Dendritic cell treated with granulocyte-macrophage colony-stimulating factor and Interleukin-4, amounts not matched to agents 40 ng/mL and 50 ng/mL, for 4 days (primary cell): ENCODE results near the gene KCNJ3.

Experiments used
- H3K27ac Mint-ChIP-seq: one replicate; pipeline ENCODE4 v1.8.0; 2022; ENCODE audit warnings: mild to moderate bottlenecking, mixed read lengths
- H3K27me3 Mint-ChIP-seq: one replicate; pipeline ENCODE4 v1.8.0; 2022; ENCODE audit warnings: mild to moderate bottlenecking, mixed read lengths
- H3K36me3 Mint-ChIP-seq: one replicate; pipeline ENCODE4 v1.8.0; 2022; ENCODE audit warnings: low read depth, mixed read lengths
- H3K4me1 Mint-ChIP-seq: one replicate; pipeline ENCODE4 v1.8.0; 2022; ENCODE audit warnings: low read depth, mixed read lengths
- H3K4me3 Mint-ChIP-seq: one replicate; pipeline ENCODE4 v1.8.0; 2022; ENCODE audit warnings: mild to moderate bottlenecking, moderate library complexity, mixed read lengths
- H3K9me3 Mint-ChIP-seq: one replicate; pipeline ENCODE4 v1.8.0; 2022; ENCODE audit warnings: mixed read lengths
- intact Hi-C: fragments of 100-400 bp; cut with micrococcal nuclease; formaldehyde crosslinking; loops from one replicate; pipeline ENCODE4 v1.15.0; 2022

Gene KCNJ3, protein sequence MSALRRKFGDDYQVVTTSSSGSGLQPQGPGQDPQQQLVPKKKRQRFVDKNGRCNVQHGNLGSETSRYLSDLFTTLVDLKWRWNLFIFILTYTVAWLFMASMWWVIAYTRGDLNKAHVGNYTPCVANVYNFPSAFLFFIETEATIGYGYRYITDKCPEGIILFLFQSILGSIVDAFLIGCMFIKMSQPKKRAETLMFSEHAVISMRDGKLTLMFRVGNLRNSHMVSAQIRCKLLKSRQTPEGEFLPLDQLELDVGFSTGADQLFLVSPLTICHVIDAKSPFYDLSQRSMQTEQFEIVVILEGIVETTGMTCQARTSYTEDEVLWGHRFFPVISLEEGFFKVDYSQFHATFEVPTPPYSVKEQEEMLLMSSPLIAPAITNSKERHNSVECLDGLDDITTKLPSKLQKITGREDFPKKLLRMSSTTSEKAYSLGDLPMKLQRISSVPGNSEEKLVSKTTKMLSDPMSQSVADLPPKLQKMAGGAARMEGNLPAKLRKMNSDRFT

DNA sequence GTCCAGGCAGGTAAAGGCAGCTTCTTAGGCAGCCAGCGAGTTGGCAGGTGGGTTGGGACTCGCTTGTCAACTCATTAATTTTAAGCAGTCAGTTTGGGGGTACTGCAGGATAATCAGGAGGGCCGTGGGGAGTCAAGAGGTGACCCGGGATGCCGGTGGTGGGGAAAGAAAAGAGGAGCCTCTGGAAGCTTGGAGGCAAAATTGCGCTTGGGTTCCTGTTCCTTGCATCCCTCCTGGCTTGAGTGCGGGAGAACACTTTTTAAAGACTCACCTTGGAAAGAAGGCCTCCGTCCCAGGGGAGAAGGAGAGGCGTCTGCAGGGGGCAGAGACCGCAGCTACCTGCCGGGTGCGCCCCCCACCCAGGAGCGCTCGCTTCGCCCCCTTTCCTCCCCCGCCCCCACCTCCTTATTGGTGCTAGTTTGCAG is at the start of gene KCNJ3:
TSS of gene KCNJ3 (plus strand) at position 400 of the 425 bp plus-strand sequence. CDS start 81 bp downstream, outside the sequence.
- intact Hi-C loops: no loop called here
- H3K9me3 Mint-ChIP-seq: no peaks in the 10 kb centered on the region
- no peak within 1 kb of the TSS for H3K4me3 Mint-ChIP-seq
- no peaks in the 10 kb centered on the region for H3K36me3 Mint-ChIP-seq
- peaks cover 6% of the 10 kb centered on the region for H3K4me1 Mint-ChIP-seq
- peaks cover 39% of the 10 kb centered on the region for H3K27me3 Mint-ChIP-seq
- H3K27ac Mint-ChIP-seq: no peak within 1 kb of the TSS

- no peak overlapping the region for H3K27ac Mint-ChIP-seq
- H3K27me3 Mint-ChIP-seq: no peaks in the 10 kb centered on the region
- intact Hi-C loops: no loop called here
- no peaks in the 10 kb centered on the region for H3K4me1 Mint-ChIP-seq
- H3K9me3 Mint-ChIP-seq: peaks cover 9% of the 10 kb centered on the region
- no peaks in the 10 kb centered on the region for H3K36me3 Mint-ChIP-seq
- no peak overlapping the region for H3K4me3 Mint-ChIP-seq
Measured at GRCh38 chr2:154655499-154655898, 43.0 kb upstream of the KCNJ3 start.

GRCh38 chr2:154658854-154659253 is 39.6 kb upstream of the KCNJ3 start:
- Mint-ChIP-seq H3K27me3 (no peaks in the 10 kb centered on the region), H3K4me1 (no peaks in the 10 kb centered on the region), H3K27ac (no peak overlapping the region), H3K4me3 (no peak overlapping the region), H3K9me3 (peaks cover 15% of the 10 kb centered on the region), H3K36me3 (no peaks in the 10 kb centered on the region)
- intact Hi-C loops: no loop called here

DNA sequence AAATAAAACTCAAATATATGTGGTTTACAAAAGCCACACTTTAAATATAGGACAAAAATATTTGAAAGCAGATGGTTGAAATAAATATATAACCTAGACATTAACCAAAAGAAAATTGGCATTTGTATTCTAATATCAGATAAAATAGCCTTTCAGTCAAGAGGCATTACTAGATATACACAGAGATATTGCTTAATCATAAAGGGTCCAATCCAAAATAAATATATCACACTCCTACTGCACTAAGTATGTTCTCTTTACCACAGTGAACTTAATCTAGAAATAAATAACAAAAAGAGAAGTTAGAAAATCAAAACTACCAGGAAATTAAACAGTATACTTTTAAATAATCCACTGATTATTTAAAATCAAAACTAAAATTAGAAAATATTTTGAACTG is 34.2 kb upstream of the KCNJ3 start:
- Mint-ChIP-seq H3K36me3 (no peaks in the 10 kb centered on the region), H3K27ac (no peak overlapping the region), H3K4me3 (no peak overlapping the region), H3K9me3 (peaks cover 6% of the 10 kb centered on the region), H3K27me3 (no peaks in the 10 kb centered on the region), H3K4me1 (no peaks in the 10 kb centered on the region)
- intact Hi-C loops: no loop called here

GRCh38 chr2:154670083-154670482 is 28.4 kb upstream of the KCNJ3 start:
- H3K4me3 Mint-ChIP-seq: no peak overlapping the region
- no peaks in the 10 kb centered on the region for H3K27me3 Mint-ChIP-seq
- no peak overlapping the region for H3K27ac Mint-ChIP-seq
- intact Hi-C loops: no loop called here
- H3K36me3 Mint-ChIP-seq: no peaks in the 10 kb centered on the region
- no peaks in the 10 kb centered on the region for H3K4me1 Mint-ChIP-seq
- no peaks in the 10 kb centered on the region for H3K9me3 Mint-ChIP-seq

- intact Hi-C loops: no loop called here
- Mint-ChIP-seq H3K27ac (no peak overlapping the region), H3K4me1 (no peaks in the 10 kb centered on the region), H3K36me3 (no peaks in the 10 kb centered on the region), H3K9me3 (no peaks in the 10 kb centered on the region), H3K27me3 (no peaks in the 10 kb centered on the region), H3K4me3 (no peak overlapping the region)
Measured at GRCh38 chr2:154673694-154674093, 24.8 kb upstream of the KCNJ3 start.

- Mint-ChIP-seq H3K27ac (no peak overlapping the region), H3K4me1 (no peaks in the 10 kb centered on the region), H3K9me3 (no peaks in the 10 kb centered on the region), H3K4me3 (no peak overlapping the region), H3K27me3 (peaks cover 2% of the 10 kb centered on the region), H3K36me3 (no peaks in the 10 kb centered on the region)
- intact Hi-C loops: no loop called here
Measured at GRCh38 chr2:154677401-154677800, 21.1 kb upstream of the KCNJ3 start.

- intact Hi-C loops: no loop called here
- Mint-ChIP-seq H3K4me1 (no peaks in the 10 kb centered on the region), H3K27ac (no peak overlapping the region), H3K36me3 (no peaks in the 10 kb centered on the region), H3K9me3 (no peaks in the 10 kb centered on the region), H3K4me3 (no peak overlapping the region), H3K27me3 (peaks cover 2% of the 10 kb centered on the region)
Measured at GRCh38 chr2:154681741-154682140, 16.8 kb upstream of the KCNJ3 start.

DNA sequence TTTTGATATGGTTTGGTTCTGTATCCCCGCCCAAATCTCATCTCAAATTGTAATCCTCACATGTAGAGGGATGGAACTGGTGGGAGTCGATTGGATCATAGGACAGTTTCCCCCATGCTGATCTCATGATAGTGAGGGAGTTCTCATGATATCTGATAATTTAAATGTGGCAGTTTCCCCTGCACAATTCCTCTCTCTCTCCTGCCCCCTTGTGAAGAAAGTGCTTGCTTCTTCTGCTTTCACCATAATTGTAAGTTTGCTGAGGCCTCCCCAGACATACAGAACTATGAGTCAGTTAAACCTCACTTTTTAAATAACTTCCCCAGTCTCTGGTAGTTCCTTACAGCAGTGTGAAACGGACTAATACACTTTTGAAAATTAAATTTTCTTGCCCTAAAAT is 12.3 kb upstream of the KCNJ3 start:
- intact Hi-C loops: no loop called here
- Mint-ChIP-seq H3K27ac (no peak overlapping the region), H3K9me3 (no peaks in the 10 kb centered on the region), H3K36me3 (no peaks in the 10 kb centered on the region), H3K4me1 (no peaks in the 10 kb centered on the region), H3K27me3 (no peaks in the 10 kb centered on the region), H3K4me3 (no peak overlapping the region)

DNA sequence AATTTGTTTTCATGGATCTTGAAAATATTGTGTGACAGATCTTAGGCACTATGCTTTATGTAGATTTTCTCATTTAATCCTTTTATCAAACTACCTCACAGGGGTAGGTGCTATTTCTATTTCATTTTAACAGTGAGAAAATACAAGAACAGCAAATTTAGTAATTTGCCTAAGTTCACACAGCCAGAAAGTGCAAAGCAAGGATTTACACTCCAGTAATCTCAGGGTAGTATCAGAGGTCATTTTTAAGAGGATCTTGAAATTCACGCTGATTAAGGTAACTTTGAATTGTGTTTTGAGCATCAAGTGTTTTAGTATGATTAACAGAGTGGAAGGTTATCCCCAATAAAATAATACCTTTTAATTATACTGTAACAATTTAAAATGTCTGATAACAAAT is 10.1 kb upstream of the KCNJ3 start:
- Mint-ChIP-seq H3K9me3 (no peaks in the 10 kb centered on the region), H3K4me1 (no peaks in the 10 kb centered on the region), H3K27ac (no peak overlapping the region), H3K27me3 (no peaks in the 10 kb centered on the region), H3K36me3 (no peaks in the 10 kb centered on the region), H3K4me3 (no peak overlapping the region)
- intact Hi-C loops: no loop called here

DNA sequence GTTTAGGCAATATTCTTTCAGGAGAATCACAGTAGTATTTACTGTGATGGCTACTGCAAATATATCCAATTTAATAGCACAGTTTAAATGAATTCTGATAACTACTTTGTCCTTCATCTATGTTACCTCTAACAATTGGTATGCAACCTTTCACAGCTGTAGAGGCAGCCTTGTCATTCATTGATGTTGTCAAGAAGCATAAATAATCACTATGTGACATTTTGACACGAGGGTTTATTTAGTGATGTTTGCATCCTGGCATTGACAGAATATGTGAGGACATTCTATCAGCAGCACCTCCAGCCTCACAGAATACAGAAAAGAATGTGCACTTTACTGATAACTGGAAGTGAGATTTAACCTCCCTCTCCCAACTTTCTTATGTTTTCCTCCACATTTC is 9.3 kb upstream of the KCNJ3 start:
- Mint-ChIP-seq H3K27me3 (no peaks in the 10 kb centered on the region), H3K9me3 (no peaks in the 10 kb centered on the region), H3K4me1 (no peaks in the 10 kb centered on the region), H3K27ac (no peak overlapping the region), H3K4me3 (no peak overlapping the region), H3K36me3 (no peaks in the 10 kb centered on the region)
- intact Hi-C loops: no loop called here

GRCh38 chr2:154692927-154693326 is 5.6 kb upstream of the KCNJ3 start:
- Mint-ChIP-seq H3K36me3 (no peaks in the 10 kb centered on the region), H3K4me1 (peaks cover 6% of the 10 kb centered on the region), H3K27ac (no peak overlapping the region), H3K27me3 (peaks cover 17% of the 10 kb centered on the region), H3K4me3 (no peak overlapping the region), H3K9me3 (no peaks in the 10 kb centered on the region)
- intact Hi-C loops: no loop called here

DNA sequence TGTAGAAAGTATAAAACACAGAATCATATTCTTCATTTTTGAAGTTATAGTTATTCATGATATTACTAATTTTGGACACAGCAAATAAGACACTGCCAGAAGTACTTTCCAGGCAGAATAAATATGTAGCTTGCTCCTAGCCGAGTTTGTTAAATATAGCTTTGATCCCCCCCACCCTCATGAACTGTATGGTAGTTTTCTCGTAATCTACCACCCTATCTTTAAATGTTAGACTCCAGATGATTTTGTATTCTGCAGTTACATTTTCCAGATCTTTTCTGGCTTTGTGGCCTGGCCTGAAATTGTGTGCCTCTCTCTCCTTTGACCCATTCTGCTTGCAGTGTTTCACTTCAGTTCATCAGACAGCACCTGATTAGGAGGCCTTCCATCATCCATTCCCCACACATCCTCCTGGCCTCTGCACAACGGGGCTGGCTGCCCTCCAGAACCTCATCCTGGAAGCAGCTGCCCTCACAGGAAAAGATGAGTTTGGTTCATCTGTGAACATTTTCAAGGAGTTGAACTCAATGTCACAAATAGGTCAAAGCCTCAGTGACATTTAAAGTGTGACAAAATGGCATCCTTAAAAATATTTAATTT is 4.7 kb upstream of the KCNJ3 start:
- Mint-ChIP-seq H3K9me3 (no peaks in the 10 kb centered on the region), H3K27ac (no peak overlapping the region), H3K4me3 (no peak overlapping the region), H3K36me3 (no peaks in the 10 kb centered on the region), H3K4me1 (peaks cover 6% of the 10 kb centered on the region), H3K27me3 (peaks cover 26% of the 10 kb centered on the region)
- intact Hi-C loops: no loop called here

DNA sequence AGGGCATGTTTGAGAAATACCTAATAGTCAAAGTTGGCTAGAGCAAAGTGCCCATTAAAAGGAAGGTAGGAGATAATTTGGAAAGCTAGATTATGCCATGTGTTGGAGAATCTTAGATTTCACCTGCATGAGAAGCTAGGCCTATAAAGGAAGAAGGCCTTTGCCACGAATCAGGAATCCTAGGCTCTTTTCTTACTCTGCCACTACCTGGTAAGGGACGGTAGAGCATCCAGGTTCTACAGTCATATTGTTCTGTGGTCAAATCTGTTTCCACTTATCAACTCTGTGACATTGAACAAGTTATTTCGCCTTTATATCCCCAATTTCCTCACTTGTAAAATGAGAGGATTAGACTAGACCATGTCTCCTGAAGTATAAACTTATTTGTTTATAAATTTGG is 3.6 kb upstream of the KCNJ3 start:
- intact Hi-C loops: no loop called here
- peaks cover 36% of the 10 kb centered on the region for H3K27me3 Mint-ChIP-seq
- H3K9me3 Mint-ChIP-seq: no peaks in the 10 kb centered on the region
- no peaks in the 10 kb centered on the region for H3K36me3 Mint-ChIP-seq
- H3K4me3 Mint-ChIP-seq: no peak overlapping the region
- H3K27ac Mint-ChIP-seq: no peak overlapping the region
- H3K4me1 Mint-ChIP-seq: peaks cover 6% of the 10 kb centered on the region
